OCI-LY7 (cell line): ENCODE data around the gene CFAP54. TPM values are rescaled to one million over a fixed set of nuclear protein-coding genes. Genes with fewer than 3 reads are reported as not detected.

Experiments used
- BruUV-seq: library from RNA; stranded (reverse); fragments of 400-500 nt; replicated peaks from 2 replicates; lab custom pipeline; 2021; lab: Mats Ljungman, UMichigan
- CTCF ChIA-PET: fragments of 300-600 bp; sonication (Branson Sonifier 250); formaldehyde crosslinking; loops from one replicate; lab custom pipeline; 2022; ENCODE audit warnings: antibody characterized with exemption; ENCODE audit not compliant: unreplicated experiment; lab: Charles Lee
- POLR2A ChIA-PET: fragments of 300-600 bp; sonication (Branson Sonifier 250); formaldehyde crosslinking; loops from one replicate; lab custom pipeline; 2022; ENCODE audit warnings: antibody characterized with exemption; lab: Charles Lee
- DNase-seq: peaks from one replicate; pipeline ENCODE4 v3.0.0-alpha.2; 2015; ENCODE audit warnings: low spot score
- H2AFZ ChIP-seq: fragments of 200-600 bp; sonication (generic), shearing (Covaris generic); 2 replicates; pipeline ENCODE4 v1.6.1; 2014; ENCODE audit warnings: mild to moderate bottlenecking, antibody characterized with exemption, low read length, moderate library complexity
- H3K27ac ChIP-seq: fragments of 200-600 bp; sonication (generic); 2 replicates; pipeline ENCODE4 v1.5.1; 2014; ENCODE audit warnings: mixed run types, low read depth, mild to moderate bottlenecking, moderate library complexity, low read length, inconsistent platforms; ENCODE audit not compliant: poor library complexity, severe bottlenecking
- H3K36me3 ChIP-seq: fragments of 200-600 bp; sonication (generic); 2 replicates; pipeline ENCODE4 v1.6.1; 2014; ENCODE audit warnings: mild to moderate bottlenecking, antibody characterized with exemption, low read length, moderate library complexity, mixed read lengths; ENCODE audit not compliant: insufficient read depth
- H3K4me1 ChIP-seq: fragments of 200-600 bp; sonication (generic); 2 replicates; pipeline ENCODE4 v1.5.1; 2014; ENCODE audit warnings: mild to moderate bottlenecking, low read length; ENCODE audit not compliant: insufficient read depth, poor library complexity, severe bottlenecking
- H3K4me2 ChIP-seq: fragments of 200-600 bp; sonication (generic); 2 replicates; pipeline ENCODE4 v1.6.1; 2014; ENCODE audit warnings: mild to moderate bottlenecking, low read length
- H3K4me3 ChIP-seq: fragments of 200-600 bp; sonication (generic); 2 replicates; pipeline ENCODE4 v1.5.1; 2014; ENCODE audit warnings: mild to moderate bottlenecking, low read depth, low read length; ENCODE audit not compliant: poor library complexity, severe bottlenecking
- H3K79me2 ChIP-seq: fragments of 200-600 bp; sonication (generic); 2 replicates; pipeline ENCODE4 v1.6.1; 2016; ENCODE audit warnings: low read depth, mild to moderate bottlenecking, low read length, moderate library complexity, mixed read lengths; ENCODE audit not compliant: insufficient read depth
- H3K9me2 ChIP-seq: fragments of 200-600 bp; sonication (generic); 2 replicates; pipeline ENCODE4 v1.6.1; 2016; ENCODE audit warnings: mild to moderate bottlenecking, low read length, mixed read lengths; ENCODE audit not compliant: insufficient read depth
- H3K9me3 ChIP-seq: fragments of 200-600 bp; sonication (generic); 2 replicates; pipeline ENCODE4 v1.6.1; 2014; ENCODE audit warnings: mild to moderate bottlenecking, mixed run types, low read length, mixed read lengths
- H4K20me1 ChIP-seq: fragments of 200-600 bp; sonication (generic); 2 replicates; pipeline ENCODE4 v1.6.1; 2014; ENCODE audit warnings: mild to moderate bottlenecking, antibody characterized with exemption, low read length, moderate library complexity, mixed read lengths; ENCODE audit not compliant: insufficient read depth
- CTCF ChIP-seq: fragments of 200-600 bp; sonication (generic); conservative IDR thresholded peaks from 2 replicates; pipeline ENCODE4 v1.5.1; 2014; ENCODE audit warnings: mild to moderate bottlenecking, antibody characterized with exemption, low read length, moderate library complexity, mixed read lengths
- EZH2phosphoT487 ChIP-seq: fragments of 200-600 bp; sonication (generic); IDR thresholded peaks from 2 replicates; pipeline ENCODE4 v1.6.1; 2018; ENCODE audit warnings: low read depth, borderline replicate concordance, mild to moderate bottlenecking, mixed run types, antibody characterized with exemption, low read length, moderate library complexity, mixed read lengths
- intact Hi-C: fragments of 100-400 bp; cut with micrococcal nuclease; formaldehyde crosslinking; loops from one replicate; pipeline ENCODE4 v1.10.0; 2022; ENCODE audit not compliant: unreplicated experiment
- total RNA-seq, 2 experiments: library from RNA; depleted of rRNA in 1 of 2; stranded (reverse); fragments of >200 nt in 1 of 2; shearing (Covaris generic) in 1 of 2; gene quantifications; 2 replicates each; pipeline ENCODE4 v1.2.3, GENCODE V29; 2014 to 2022

Gene CFAP54
- total RNA-seq, 2 experiments from 2014 or later, result 0.53 TPM; not detected in 1

- intact Hi-C loops, result loop anchor here (10.0 kb wide), 1 partner anchor 1824 kb away; no protein-coding TSS in a partner anchor
- Histone ChIP-seq H4K20me1 (no peaks in the 10 kb centered on the region), H3K9me3 (no peaks in the 10 kb centered on the region), H2AFZ (no peak overlapping the region), H3K79me2 (no peaks in the 10 kb centered on the region), H3K36me3 (no peaks in the 10 kb centered on the region), H3K4me2 (no peak overlapping the region), H3K9me2 (no peaks in the 10 kb centered on the region), H3K4me3 (no peak overlapping the region), H3K27ac (no peak overlapping the region), H3K4me1 (no peaks in the 10 kb centered on the region)
- POLR2A ChIA-PET, result interaction anchor here (0.6 to 1.0 kb wide), 2 partner anchors 46 to 117 kb away, joined by 3 to 4 read pairs; no protein-coding TSS in a partner anchor
- CTCF ChIA-PET, result no interaction called here
- TF ChIP-seq CTCF (no peak), EZH2phosphoT487 (no peak)
- no peak for DNase-seq
- BruUV-seq, result no TSS peak
Observed at GRCh38 chr12:96571101-96571862, 81.9 kb downstream of the CFAP54 start.

- H3K4me1 ChIP-seq, result peaks cover 5% of the 10 kb centered on the region
- H3K79me2 ChIP-seq, result no peaks in the 10 kb centered on the region
- intact Hi-C loops, result loop anchor here (2.0 to 10.0 kb wide), 4 partner anchors 409 to 1816 kb away; no protein-coding TSS in a partner anchor
- H3K27ac ChIP-seq, result no peak overlapping the region
- DNase-seq, result peak; percentile 73
- no TSS peak for BruUV-seq
- no peaks in the 10 kb centered on the region for H4K20me1 ChIP-seq
- POLR2A ChIA-PET, result interaction anchor here (0.6 kb wide), 2 partner anchors 866 to 1214 kb away, joined by 5 read pairs; no protein-coding TSS in a partner anchor
- no peak overlapping the region for H3K4me2 ChIP-seq
- H3K36me3 ChIP-seq, result no peaks in the 10 kb centered on the region
- peak overlapping the region; percentile 96 for H2AFZ ChIP-seq
- H3K4me3 ChIP-seq, result no peak overlapping the region
- no peaks in the 10 kb centered on the region for H3K9me3 ChIP-seq
- CTCF ChIA-PET, result no interaction called here
- peak; percentile 90 for TF ChIP-seq CTCF
- no peak for TF ChIP-seq EZH2phosphoT487
- no peaks in the 10 kb centered on the region for H3K9me2 ChIP-seq
Observed at GRCh38 chr12:96578526-96579125, 89.2 kb downstream of the CFAP54 start.
